Skeletal muscle tissue (tissue), 4 donors: ENCODE results near the gene ROBO1. TPM values are rescaled to one million over a fixed set of nuclear protein-coding genes. Genes with fewer than 3 reads are reported as not detected.

ENCODE experiments used
- H3K27ac ChIP-seq: one replicate; pipeline ENCODE4 v1.7.0; 2013; ENCODE audit warnings: mild to moderate bottlenecking, low read depth, low read length, inconsistent platforms
- H3K27me3 ChIP-seq, 3 donors: one replicate each; pipeline ENCODE4 v1.7.0; 2013; ENCODE audit warnings: low read length in 3 of 3; ENCODE audit not compliant: control insufficient read depth in 3 of 3, insufficient read depth in 3 of 3
- H3K36me3 ChIP-seq, 3 donors: one replicate each; pipeline ENCODE4 v1.7.0; 2013; ENCODE audit warnings: low read length in 3 of 3; ENCODE audit not compliant: control insufficient read depth in 3 of 3, insufficient read depth in 3 of 3
- H3K4me1 ChIP-seq, 3 donors: one replicate each; pipeline ENCODE4 v1.7.0; 2013; ENCODE audit warnings: low read length in 3 of 3, mild to moderate bottlenecking in 3 of 3; ENCODE audit not compliant: control insufficient read depth in 3 of 3, insufficient read depth in 3 of 3
- H3K4me3 ChIP-seq, 3 donors: one replicate each; pipeline ENCODE4 v1.7.0; 2013; ENCODE audit warnings: low read length in 3 of 3
- H3K9ac ChIP-seq, 3 donors: one replicate each; pipeline ENCODE4 v1.7.0; 2013; ENCODE audit warnings: low read length in 3 of 3, mild to moderate bottlenecking in 3 of 3, moderate library complexity in 2 of 3, low read depth in 1 of 3
- H3K9me3 ChIP-seq, 3 donors: one replicate each; pipeline ENCODE4 v1.7.0; 2013; ENCODE audit warnings: low read length in 3 of 3; ENCODE audit not compliant: control insufficient read depth in 3 of 3
- total RNA-seq: library from RNA; depleted of rRNA; stranded (reverse); fragments of >200 nt; gene quantifications from one replicate; pipeline ENCODE4 v1.2.3, GENCODE V29; 2014
- donor health status: Osteomylitis.

Gene ROBO1
- total RNA-seq, 1 donor from 2014 or later: 20.4 TPM

- Histone ChIP-seq H3K4me1 (no peaks in the 10 kb centered on the region), H3K36me3 (no peaks in the 10 kb centered on the region), H3K9me3 (no peaks in the 10 kb centered on the region), H3K27me3 (no peaks in the 10 kb centered on the region), H3K4me3 (no peak overlapping the region), H3K9ac (no peak overlapping the region), H3K27ac (no peak overlapping the region)
These were observed 514.5 kb downstream of the ROBO1 start for GRCh38 chr3:79253271-79253670.

- Histone ChIP-seq H3K4me3 (no peak overlapping the region), H3K36me3 (no peaks in the 10 kb centered on the region), H3K27ac (no peak overlapping the region), H3K4me1 (no peaks in the 10 kb centered on the region), H3K9ac (no peak overlapping the region), H3K9me3 (no peaks in the 10 kb centered on the region), H3K27me3 (no peaks in the 10 kb centered on the region)
These were observed 517.1 kb downstream of the ROBO1 start for GRCh38 chr3:79250746-79251145.

- no peaks in the 10 kb centered on the region for H3K36me3 ChIP-seq
- H3K4me3 ChIP-seq: no peak overlapping the region
- H3K27me3 ChIP-seq: no peaks in the 10 kb centered on the region
- no peak overlapping the region for H3K27ac ChIP-seq
- no peaks in the 10 kb centered on the region for H3K9me3 ChIP-seq
- no peaks in the 10 kb centered on the region for H3K4me1 ChIP-seq
- no peak overlapping the region for H3K9ac ChIP-seq
These were observed 518.1 kb downstream of the ROBO1 start for GRCh38 chr3:79249701-79250100.

GRCh38 chr3:79247725-79248043 lies 520.1 kb downstream of the ROBO1 start:
- no peaks in the 10 kb centered on the region for H3K9me3 ChIP-seq
- H3K27ac ChIP-seq: peak overlapping the region; percentile 46
- H3K27me3 ChIP-seq: no peaks in the 10 kb centered on the region
- no peaks in the 10 kb centered on the region for H3K36me3 ChIP-seq
- H3K4me3 ChIP-seq: no peak overlapping the region
- H3K4me1 ChIP-seq: no peaks in the 10 kb centered on the region
- H3K9ac ChIP-seq: no peak overlapping the region

GRCh38 chr3:79246875-79247724 lies 520.7 kb downstream of the ROBO1 start:
- no peaks in the 10 kb centered on the region for H3K36me3 ChIP-seq
- no peaks in the 10 kb centered on the region for H3K9me3 ChIP-seq
- H3K27me3 ChIP-seq: no peaks in the 10 kb centered on the region
- H3K4me1 ChIP-seq: no peaks in the 10 kb centered on the region
- H3K27ac ChIP-seq: peak overlapping the region; percentile 46
- no peak overlapping the region for H3K9ac ChIP-seq
- no peak overlapping the region for H3K4me3 ChIP-seq

GRCh38 chr3:79245284-79246138 lies 522.3 kb downstream of the ROBO1 start:
- Histone ChIP-seq H3K4me1 (no peaks in the 10 kb centered on the region), H3K9ac (no peak overlapping the region), H3K27me3 (no peaks in the 10 kb centered on the region), H3K9me3 (peaks cover 0 to 4% (median 0%) of the 10 kb centered on the region in 3 donors), H3K36me3 (no peaks in the 10 kb centered on the region), H3K4me3 (no peak overlapping the region), H3K27ac (no peak overlapping the region)

GRCh38 chr3:79236496-79236895 lies 531.3 kb downstream of the ROBO1 start:
- Histone ChIP-seq H3K27ac (no peak overlapping the region), H3K36me3 (no peaks in the 10 kb centered on the region), H3K9me3 (no peaks in the 10 kb centered on the region), H3K27me3 (no peaks in the 10 kb centered on the region), H3K9ac (no peak overlapping the region), H3K4me1 (no peaks in the 10 kb centered on the region), H3K4me3 (no peak overlapping the region)

GRCh38 chr3:79233431-79234060 lies 534.3 kb downstream of the ROBO1 start:
- H3K36me3 ChIP-seq: no peaks in the 10 kb centered on the region
- H3K4me1 ChIP-seq: no peaks in the 10 kb centered on the region
- H3K9ac ChIP-seq: no peak overlapping the region
- H3K27ac ChIP-seq: no peak overlapping the region
- H3K27me3 ChIP-seq: no peaks in the 10 kb centered on the region
- H3K9me3 ChIP-seq: no peaks in the 10 kb centered on the region
- H3K4me3 ChIP-seq: no peak overlapping the region

- Histone ChIP-seq H3K27ac (no peak overlapping the region), H3K36me3 (no peaks in the 10 kb centered on the region), H3K4me3 (no peak overlapping the region), H3K9ac (no peak overlapping the region), H3K4me1 (no peaks in the 10 kb centered on the region), H3K27me3 (no peaks in the 10 kb centered on the region), H3K9me3 (no peaks in the 10 kb centered on the region)
These were observed 537.5 kb downstream of the ROBO1 start for GRCh38 chr3:79230266-79230665.

- Histone ChIP-seq H3K4me1 (no peaks in the 10 kb centered on the region), H3K27me3 (no peaks in the 10 kb centered on the region), H3K27ac (no peak overlapping the region), H3K9ac (no peak overlapping the region), H3K9me3 (no peaks in the 10 kb centered on the region), H3K36me3 (no peaks in the 10 kb centered on the region), H3K4me3 (no peak overlapping the region)
These were observed 550.7 kb downstream of the ROBO1 start for GRCh38 chr3:79217096-79217495.
